GM10266 (cell line): Measurements from ENCODE around the gene PLXNA4.

Experiments used
- DNase-seq: peaks from one replicate; pipeline ENCODE4 v3.0.0; 2012; ENCODE audit errors: extremely low spot score
- CTCF ChIP-seq: IDR thresholded peaks from 2 replicates; pipeline ENCODE4 v1.5.1; 2012; ENCODE audit warnings: mild to moderate bottlenecking, low read depth; ENCODE audit not compliant: control insufficient read depth, insufficient read depth; ENCODE audit errors: missing control alignments

Gene PLXNA4

GRCh38 chr7:132276234-132276630, 300.0 kb downstream of the PLXNA4 start:
- no peak for DNase-seq
- TF ChIP-seq CTCF = no peak

DNA sequence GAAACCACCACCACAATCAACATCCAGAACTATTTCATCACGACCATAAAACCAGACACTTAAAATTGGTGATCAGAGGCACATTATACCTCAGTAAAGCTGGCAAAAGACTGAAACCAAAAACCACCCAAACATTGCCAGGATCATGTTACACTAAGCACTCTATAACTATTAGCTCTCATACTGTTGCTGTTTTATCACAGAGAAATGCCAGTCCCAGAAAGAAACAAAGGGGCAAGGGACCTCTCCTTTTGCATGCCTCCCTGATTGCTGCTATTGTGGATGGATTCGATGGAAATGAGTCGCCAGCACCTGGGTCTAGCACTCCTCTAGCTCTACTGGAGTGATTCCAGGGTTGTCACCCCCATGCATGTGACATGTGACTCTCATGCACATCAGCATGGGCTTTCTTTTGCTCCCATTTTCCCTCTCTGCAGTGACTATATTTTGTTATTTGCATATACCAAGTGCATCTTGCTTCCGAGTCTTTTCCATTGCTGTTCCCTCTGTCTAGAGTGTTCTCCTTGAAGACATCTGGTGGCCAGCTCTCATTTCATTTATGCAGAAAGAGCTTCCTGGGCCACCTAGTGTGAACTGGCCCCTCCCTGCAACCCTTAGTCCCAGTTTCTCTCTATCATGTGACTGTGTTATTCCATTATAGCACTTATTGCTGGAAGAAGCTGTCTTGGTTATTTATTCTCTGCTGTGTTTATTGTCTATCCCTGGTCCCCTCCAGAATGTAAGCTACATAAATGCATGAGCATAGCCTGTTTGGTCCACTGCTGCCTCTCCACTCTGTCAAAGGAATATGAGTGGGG, 300.6 kb downstream of the PLXNA4 start:
- DNase-seq = no peak
- TF ChIP-seq CTCF = no peak

GRCh38 chr7:132272763-132273371, 303.4 kb downstream of the PLXNA4 start:
- TF ChIP-seq CTCF = no peak
- no peak for DNase-seq

- TF ChIP-seq CTCF = no peak
- no peak for DNase-seq
Observed at GRCh38 chr7:132270517-132270916, 305.8 kb downstream of the PLXNA4 start.

DNA sequence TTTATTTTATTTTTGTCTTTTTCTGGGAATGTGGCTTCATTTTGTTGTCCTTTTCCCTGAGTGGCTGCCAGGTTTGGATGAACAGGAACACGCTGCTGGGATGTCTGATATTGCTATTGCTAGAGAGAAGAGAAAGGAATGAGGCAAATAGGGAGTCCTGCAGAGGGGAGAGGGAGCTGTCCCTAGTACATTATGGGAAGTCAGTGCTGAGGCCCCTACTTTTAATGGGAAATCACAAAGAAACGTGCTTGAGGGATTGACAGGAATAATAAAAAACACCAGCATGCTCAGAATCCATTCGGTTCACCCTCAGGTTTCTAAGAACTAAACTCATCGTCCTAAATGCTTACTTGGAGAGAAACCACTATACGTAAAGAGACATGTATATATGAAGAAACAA, 306.6 kb downstream of the PLXNA4 start:
- no peak for TF ChIP-seq CTCF
- DNase-seq = no peak

DNA sequence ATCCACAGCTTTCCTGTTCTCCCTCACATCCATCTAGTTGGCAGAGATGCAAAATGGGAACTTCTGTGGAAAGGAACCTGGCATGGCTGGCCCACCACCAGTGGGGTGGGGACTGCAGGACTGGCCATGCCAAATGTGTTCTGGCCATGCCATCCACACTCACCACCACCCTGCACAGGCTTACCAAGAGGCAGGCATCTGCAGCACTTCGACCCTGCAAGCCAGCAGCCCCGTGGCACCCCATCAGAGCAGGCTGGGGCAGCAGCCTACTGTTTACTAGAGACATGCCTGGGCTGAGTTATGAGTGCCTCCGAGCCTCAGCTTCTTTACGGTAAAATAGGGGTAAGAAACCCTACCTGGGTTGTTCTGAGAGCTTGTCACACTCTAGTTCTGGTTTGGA, 313.1 kb downstream of the PLXNA4 start:
- no peak for TF ChIP-seq CTCF
- DNase-seq = no peak

GRCh38 chr7:132262160-132262470, 314.2 kb downstream of the PLXNA4 start:
- no peak for DNase-seq

More at GRCh38 chr7:132262160-132262470, 314.2 kb downstream of the PLXNA4 start:
- no peak for TF ChIP-seq CTCF
